Measurements from ENCODE around the gene FLNB. TPM values are rescaled to one million over a fixed set of nuclear protein-coding genes. Genes with fewer than 3 reads are reported as not detected.

FLNB gene
- total and polyA plus RNA-seq, 2 of the 13 experiments (the other 11 are each of a cell fraction or from before 2014, with no cell fraction given): 106 to 130 TPM

GRCh38 chr3:58049143-58049785 is 41.0 kb downstream of the FLNB start (continued):
- TF ChIP-seq ZSCAN30 (CRISPR knock-in tag; IDR thresholded peaks at IDR 0.05) (no peak), ZNF33B (CRISPR knock-in tag; IDR thresholded peaks at IDR 0.05) (no peak), PPARG (CRISPR knock-in tag; conservative IDR thresholded peaks at IDR 0.05) (peak; percentile 74), TEF (CRISPR knock-in tag; IDR thresholded peaks at IDR 0.05) (no peak), ZSCAN25 (CRISPR knock-in tag; IDR thresholded peaks at IDR 0.05) (no peak), ZBTB26 (CRISPR knock-in tag; IDR thresholded peaks at IDR 0.05; ENCODE audit: borderline replicate concordance) (peak; percentile 77; the same call in 1 of the 2 replicates), ZNF280B (CRISPR knock-in tag; IDR thresholded peaks at IDR 0.05; ENCODE audit: borderline replicate concordance) (no peak), TFDP1 (CRISPR knock-in tag; IDR thresholded peaks at IDR 0.05; ENCODE audit: borderline replicate concordance) (no peak; the same call in 1 of the 2 replicates), ELF1 (CRISPR knock-in tag; IDR thresholded peaks at IDR 0.05) (no peak), ZNF816 (CRISPR knock-in tag; IDR thresholded peaks at IDR 0.05; ENCODE audit: borderline replicate concordance) (no peak), HNF1A (IDR thresholded peaks at IDR 0.05; ENCODE audit: low read depth) (peak; percentile 61; the same call in 1 of the 2 replicates), HNF1A (CRISPR knock-in tag; IDR thresholded peaks at IDR 0.05; ENCODE audit: borderline replicate concordance) (peak; percentile 86), KDM6A (CRISPR knock-in tag; IDR thresholded peaks at IDR 0.05; ENCODE audit: low read depth) (peak; percentile 53; the same call in 1 of the 2 replicates), BCL6 (CRISPR knock-in tag; IDR thresholded peaks at IDR 0.05) (peak; percentile 74), ZNF7 (CRISPR knock-in tag; IDR thresholded peaks at IDR 0.05) (no peak), ZNF431 (CRISPR knock-in tag; IDR thresholded peaks at IDR 0.05; ENCODE audit: borderline replicate concordance, low read depth) (no peak), HCFC1 (IDR thresholded peaks at IDR 0.05; ENCODE audit: low read depth, low read length) (0 out of 2 replicates have a peak, but pooled peaks have one; percentile 15), BCL3 (CRISPR knock-in tag; IDR thresholded peaks at IDR 0.05) (no peak), FOXA3 (CRISPR knock-in tag; IDR thresholded peaks at IDR 0.05) (peak; percentile 78), ZNF550 (CRISPR knock-in tag; IDR thresholded peaks at IDR 0.05; ENCODE audit: borderline replicate concordance) (no peak)
